GM12874 (cell line): ENCODE measurements around the gene RAPGEF5.

ENCODE experiments used
- TF ChIP-seq, protein P1 (sequence below): IDR thresholded peaks from 2 replicates; pipeline ENCODE4 v1.5.1; 2011; ENCODE audit warnings: low read depth, mild to moderate bottlenecking, control low read depth, low read length, moderate library complexity; ENCODE audit not compliant: insufficient read depth

The RAPGEF5 gene

GRCh38 chr7:22355620-22356009 is 1.3 kb downstream of the RAPGEF5 start:
- TF ChIP-seq, protein P1, sequence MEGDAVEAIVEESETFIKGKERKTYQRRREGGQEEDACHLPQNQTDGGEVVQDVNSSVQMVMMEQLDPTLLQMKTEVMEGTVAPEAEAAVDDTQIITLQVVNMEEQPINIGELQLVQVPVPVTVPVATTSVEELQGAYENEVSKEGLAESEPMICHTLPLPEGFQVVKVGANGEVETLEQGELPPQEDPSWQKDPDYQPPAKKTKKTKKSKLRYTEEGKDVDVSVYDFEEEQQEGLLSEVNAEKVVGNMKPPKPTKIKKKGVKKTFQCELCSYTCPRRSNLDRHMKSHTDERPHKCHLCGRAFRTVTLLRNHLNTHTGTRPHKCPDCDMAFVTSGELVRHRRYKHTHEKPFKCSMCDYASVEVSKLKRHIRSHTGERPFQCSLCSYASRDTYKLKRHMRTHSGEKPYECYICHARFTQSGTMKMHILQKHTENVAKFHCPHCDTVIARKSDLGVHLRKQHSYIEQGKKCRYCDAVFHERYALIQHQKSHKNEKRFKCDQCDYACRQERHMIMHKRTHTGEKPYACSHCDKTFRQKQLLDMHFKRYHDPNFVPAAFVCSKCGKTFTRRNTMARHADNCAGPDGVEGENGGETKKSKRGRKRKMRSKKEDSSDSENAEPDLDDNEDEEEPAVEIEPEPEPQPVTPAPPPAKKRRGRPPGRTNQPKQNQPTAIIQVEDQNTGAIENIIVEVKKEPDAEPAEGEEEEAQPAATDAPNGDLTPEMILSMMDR, result no peak

GRCh38 chr7:22354462-22354861 is 2.5 kb downstream of the RAPGEF5 start:
- TF ChIP-seq, protein P1, result no peak

- TF ChIP-seq, protein P1, result no peak
These were observed 4.1 kb downstream of the RAPGEF5 start for GRCh38 chr7:22352887-22353286.

- TF ChIP-seq, protein P1, result no peak
These were observed 5.1 kb downstream of the RAPGEF5 start for GRCh38 chr7:22351878-22352277.

DNA sequence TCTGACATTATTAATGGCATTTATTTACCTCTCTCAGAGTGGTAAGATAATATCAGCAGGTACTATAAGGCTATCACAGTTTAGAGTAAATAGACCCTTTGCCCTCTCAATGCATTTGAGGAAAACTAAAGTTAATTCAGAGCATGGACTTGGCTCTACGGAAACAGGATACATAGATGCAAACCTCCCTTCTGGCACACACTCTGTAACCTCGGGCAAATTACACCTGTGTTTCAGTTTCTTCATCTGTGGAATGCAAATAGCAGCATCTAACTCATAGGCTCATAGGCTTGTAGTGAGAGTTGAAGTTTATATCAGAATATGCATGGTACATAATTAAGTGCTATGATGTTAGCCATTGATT is 5.6 kb downstream of the RAPGEF5 start:
- TF ChIP-seq, protein P1, result no peak

DNA sequence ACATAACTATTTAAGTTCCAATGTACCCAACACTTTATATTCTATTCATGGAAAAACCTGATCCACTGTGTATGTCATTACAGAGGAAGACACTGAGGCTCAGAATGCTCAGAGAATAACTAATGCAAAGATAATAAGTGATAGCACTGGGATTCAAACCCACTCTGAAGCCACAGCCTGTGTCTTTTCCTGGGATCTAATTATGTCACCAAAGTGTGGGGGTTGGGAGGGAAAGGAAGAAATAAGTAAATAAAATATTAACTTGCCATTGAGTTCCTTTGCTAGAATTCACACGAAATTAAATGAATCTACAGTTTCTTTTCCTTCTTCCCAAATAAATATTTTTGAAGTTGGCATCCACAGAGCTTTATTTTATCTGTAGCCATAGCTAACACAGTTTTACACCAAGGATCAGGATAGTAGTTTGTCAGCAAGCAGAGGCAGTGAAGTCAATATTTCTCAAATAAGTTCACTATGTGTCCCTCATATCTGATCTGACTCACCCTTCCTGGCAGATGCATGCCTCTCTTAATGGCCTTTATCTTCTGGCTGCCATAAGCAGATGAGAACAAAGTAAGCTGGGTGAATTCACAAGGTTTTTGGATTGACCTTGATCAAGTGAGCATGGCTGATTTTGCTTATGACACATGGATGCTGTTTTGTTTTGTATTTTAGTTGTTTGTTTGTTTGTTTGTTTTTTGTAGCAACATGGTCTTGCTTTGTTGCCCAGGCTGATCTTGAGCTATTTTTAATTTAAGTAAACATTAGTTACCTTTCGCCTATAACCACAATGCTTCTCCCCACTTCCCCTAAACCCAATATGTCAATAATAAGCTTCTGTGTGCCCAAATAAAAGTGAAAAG is 6.3 kb downstream of the RAPGEF5 start:
- TF ChIP-seq, protein P1, result no peak

DNA sequence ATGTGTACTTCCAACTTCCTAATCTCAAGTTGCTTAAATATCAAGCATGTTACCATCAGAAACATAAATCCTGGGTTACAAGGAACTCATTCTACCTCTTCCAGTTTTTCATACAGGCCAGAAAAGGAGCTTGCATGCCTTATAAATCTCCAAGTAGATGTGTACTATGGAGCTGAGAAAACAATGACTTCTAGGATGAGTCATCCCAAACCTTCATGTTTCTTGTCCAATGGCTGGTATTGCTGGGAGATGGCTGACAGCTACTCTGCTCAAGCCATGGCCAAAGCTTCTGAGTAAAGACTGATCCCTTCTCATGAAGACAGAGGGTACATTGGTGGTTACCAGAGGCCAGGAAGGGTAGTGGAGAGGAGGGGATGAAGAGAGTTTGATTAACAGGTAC is 8.6 kb downstream of the RAPGEF5 start:
- TF ChIP-seq, protein P1, result no peak
